Right lobe of liver (tissue), 4 donors: ENCODE measurements around the gene ANO2.

Experiments used
- POLR2A ChIP-seq: fragments of 450-650 bp; IDR thresholded peaks from one replicate; pipeline ENCODE4 v1.6.1; 2017; ENCODE audit warnings: antibody characterized with exemption, mild to moderate bottlenecking
- TF ChIP-seq, protein P1 (sequence below), 4 donors: fragments of 200-600 bp in 3 of 4; fragments of 450-650 bp in 1 of 4; IDR thresholded peaks; one replicate each; pipeline versions ENCODE4 v1.5.1 to v1.8.0; 2016 to 2022; ENCODE audit warnings: antibody characterized with exemption in 4 of 4, mild to moderate bottlenecking in 2 of 4
- donor health status: DM: no; HTN: no; CAD: no.
- donor health status: DM: no; HTN: no; CAD: no.
- donor health status: DM: no; HTN: yes; CAD: no.

DNA sequence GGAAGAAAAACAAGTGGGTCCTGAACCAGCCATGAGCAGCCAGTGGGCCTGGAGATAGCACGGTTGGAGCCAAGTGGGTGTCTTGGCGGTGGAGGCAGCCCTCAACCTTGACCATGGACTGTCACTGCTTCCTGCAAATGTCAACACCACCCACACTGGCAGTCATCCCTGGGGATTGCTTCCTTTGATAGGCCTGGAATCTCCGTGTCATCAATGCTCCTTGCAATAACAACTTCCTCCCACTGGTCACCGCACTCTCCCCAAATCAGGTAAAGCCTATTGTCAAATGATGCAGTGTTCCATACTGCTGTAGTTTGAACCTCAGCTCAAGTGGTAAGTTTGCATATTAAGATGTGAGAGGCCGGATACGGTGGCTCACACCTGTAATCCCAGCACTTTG, 384.0 kb downstream of the ANO2 start:
- TF ChIP-seq, protein P1, sequence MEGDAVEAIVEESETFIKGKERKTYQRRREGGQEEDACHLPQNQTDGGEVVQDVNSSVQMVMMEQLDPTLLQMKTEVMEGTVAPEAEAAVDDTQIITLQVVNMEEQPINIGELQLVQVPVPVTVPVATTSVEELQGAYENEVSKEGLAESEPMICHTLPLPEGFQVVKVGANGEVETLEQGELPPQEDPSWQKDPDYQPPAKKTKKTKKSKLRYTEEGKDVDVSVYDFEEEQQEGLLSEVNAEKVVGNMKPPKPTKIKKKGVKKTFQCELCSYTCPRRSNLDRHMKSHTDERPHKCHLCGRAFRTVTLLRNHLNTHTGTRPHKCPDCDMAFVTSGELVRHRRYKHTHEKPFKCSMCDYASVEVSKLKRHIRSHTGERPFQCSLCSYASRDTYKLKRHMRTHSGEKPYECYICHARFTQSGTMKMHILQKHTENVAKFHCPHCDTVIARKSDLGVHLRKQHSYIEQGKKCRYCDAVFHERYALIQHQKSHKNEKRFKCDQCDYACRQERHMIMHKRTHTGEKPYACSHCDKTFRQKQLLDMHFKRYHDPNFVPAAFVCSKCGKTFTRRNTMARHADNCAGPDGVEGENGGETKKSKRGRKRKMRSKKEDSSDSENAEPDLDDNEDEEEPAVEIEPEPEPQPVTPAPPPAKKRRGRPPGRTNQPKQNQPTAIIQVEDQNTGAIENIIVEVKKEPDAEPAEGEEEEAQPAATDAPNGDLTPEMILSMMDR (IDR thresholded peaks at IDR 0.05): no peak
- no peak for TF ChIP-seq POLR2A
